GM12878 (cell line): ENCODE measurements around the gene STK4. TPM values are rescaled to one million over a fixed set of nuclear protein-coding genes. Genes with fewer than 3 reads are reported as not detected.

Experiments
- ATAC-seq: fragments of 200-7000 bp; cut with Tn5 transposase; 3 replicates; pipeline ENCODE4 v1.9.1; 2020; ENCODE audit warnings: mild to moderate bottlenecking, moderate library complexity
- BruUV-seq: library from RNA; stranded (reverse); fragments of 400-500 nt; replicated peaks from 2 replicates; lab custom pipeline; 2021; lab: Mats Ljungman, UMichigan
- CTCF ChIA-PET: fragments of 300-600 bp; sonication (Branson Sonifier 250); formaldehyde crosslinking; extraction: SDS; loops from one replicate; lab custom pipeline; 2021; ENCODE audit warnings: inconsistent platforms; lab: Yijun Ruan, JAX
- POLR2A ChIA-PET: fragments of 350-600 bp; formaldehyde crosslinking; extraction: SDS; loops from one replicate; lab custom pipeline; 2021; ENCODE audit warnings: inconsistent platforms; lab: Charles Lee
- RAD21 ChIA-PET: fragments of 300-600 bp; sonication (Branson Sonifier 250); formaldehyde crosslinking; loops from one replicate; lab custom pipeline; 2023; ENCODE audit warnings: antibody characterized with exemption; ENCODE audit not compliant: unreplicated experiment; lab: Charles Lee
- SMC1A ChIA-PET: fragments of 300-600 bp; sonication (Branson Sonifier 250); formaldehyde crosslinking; loops from one replicate; lab custom pipeline; 2023; ENCODE audit not compliant: unreplicated experiment, uncharacterized antibody; lab: Charles Lee
- DNase-seq: peaks from one replicate; pipeline ENCODE4 v3.0.0-alpha.2; 2011; ENCODE audit warnings: low read depth, low spot score
- FAIRE-seq: peaks from 3 replicates; lab custom pipeline; 2011; peaks lifted over from hg19 to GRCh38; lab: Jason Lieb, UNC
- H2AFZ ChIP-seq: 2 replicates; pipeline ENCODE4 v1.6.0; 2011; ENCODE audit warnings: low read depth, low read length, control low read depth; ENCODE audit not compliant: control insufficient read depth
- H3K27ac ChIP-seq: 2 replicates; pipeline ENCODE4 v1.5.1; 2011; ENCODE audit warnings: control low read depth; ENCODE audit not compliant: control insufficient read depth, insufficient read depth
- H3K27me3 ChIP-seq, 2 experiments: replicated peaks in 1 of 2; 2 replicates each; pipeline versions ENCODE4 v1.6.0 to v1.6.1; 2011; ENCODE audit warnings: low read length in 1 of 2; ENCODE audit not compliant: control insufficient read depth in 2 of 2, insufficient read depth in 2 of 2
- H3K36me3 ChIP-seq, 2 experiments: 2 replicates each; pipeline ENCODE4 v1.5.1; 2011; ENCODE audit warnings: low read length in 1 of 2; ENCODE audit not compliant: control insufficient read depth in 2 of 2, insufficient read depth in 2 of 2
- H3K4me1 ChIP-seq: 2 replicates; pipeline ENCODE4 v1.6.1; 2011; ENCODE audit warnings: mild to moderate bottlenecking, low read length, moderate library complexity, mixed read lengths; ENCODE audit not compliant: control insufficient read depth, insufficient read depth
- H3K4me2 ChIP-seq: 2 replicates; pipeline ENCODE4 v1.6.0; 2011; ENCODE audit warnings: control low read depth; ENCODE audit not compliant: control insufficient read depth, insufficient read depth
- H3K4me3 ChIP-seq: fragments of 200-600 bp; sonication (generic); 2 replicates; pipeline ENCODE4 v1.5.1; 2016
- H3K79me2 ChIP-seq: 2 replicates; pipeline ENCODE4 v1.6.0; 2011; ENCODE audit warnings: low read length; ENCODE audit not compliant: control insufficient read depth, insufficient read depth
- H3K9ac ChIP-seq: 2 replicates; pipeline ENCODE4 v1.8.0; 2011; ENCODE audit warnings: low read length, control low read depth, mixed read lengths; ENCODE audit not compliant: control insufficient read depth, insufficient read depth
- H3K9me3 ChIP-seq: replicated peaks from 3 replicates; pipeline ENCODE4 v1.5.1; 2011; ENCODE audit warnings: mild to moderate bottlenecking, low read length; ENCODE audit not compliant: control insufficient read depth, insufficient read depth
- H4K20me1 ChIP-seq: 2 replicates; pipeline ENCODE4 v1.6.0; 2011; ENCODE audit not compliant: control insufficient read depth, insufficient read depth
- EED ChIP-seq: sonication (generic); IDR thresholded peaks from 2 replicates; pipeline ENCODE4 v1.6.1; 2016; ENCODE audit warnings: antibody characterized with exemption, low read depth
- GATAD2B ChIP-seq: fragments of 450-650 bp; conservative IDR thresholded peaks from 2 replicates; pipeline ENCODE4 v1.6.1; 2017; ENCODE audit warnings: low read depth, mild to moderate bottlenecking, moderate library complexity
- IKZF1 ChIP-seq: fragments of 450-650 bp; conservative IDR thresholded peaks from 2 replicates; pipeline ENCODE4 v1.6.1; 2017; ENCODE audit warnings: antibody characterized with exemption, mild to moderate bottlenecking
- IRF4 ChIP-seq: IDR thresholded peaks from 2 replicates; pipeline ENCODE4 v1.6.1; 2011; ENCODE audit warnings: low read depth, low read length
- MEF2B ChIP-seq: fragments of 450-650 bp; IDR thresholded peaks from 2 replicates; pipeline ENCODE4 v1.6.1; 2018; ENCODE audit warnings: mild to moderate bottlenecking, moderate library complexity; ENCODE audit not compliant: partially characterized antibody, poor library complexity, severe bottlenecking
- NBN ChIP-seq: fragments of 450-650 bp; IDR thresholded peaks from 2 replicates; pipeline ENCODE4 v1.6.1; 2016
- PAX5 ChIP-seq: IDR thresholded peaks from 2 replicates; pipeline ENCODE4 v1.6.1; 2011; ENCODE audit warnings: low read depth, low read length, borderline replicate concordance
- POLR2AphosphoS5 ChIP-seq: IDR thresholded peaks from 2 replicates; pipeline ENCODE4 v1.6.1; 2011; ENCODE audit warnings: mild to moderate bottlenecking, low read length, inconsistent platforms
- RBBP5 ChIP-seq: fragments of 200-600 bp; sonication (generic); conservative IDR thresholded peaks from 2 replicates; pipeline ENCODE4 v1.6.1; 2016
- SIN3A ChIP-seq: IDR thresholded peaks from 2 replicates; pipeline ENCODE4 v1.6.1; 2012; ENCODE audit warnings: low read depth, low read length, improper control_type of control experiment
- TCF3 ChIP-seq: IDR thresholded peaks from 2 replicates; pipeline ENCODE4 v1.6.1; 2012; ENCODE audit warnings: low read depth, mild to moderate bottlenecking, low read length, borderline replicate concordance; ENCODE audit not compliant: insufficient read depth
- ZNF207 ChIP-seq: fragments of 450-650 bp; IDR thresholded peaks from 2 replicates; pipeline ENCODE4 v1.6.1; 2014; ENCODE audit warnings: antibody characterized with exemption, mild to moderate bottlenecking, borderline replicate concordance
- ZNF24 ChIP-seq: fragments of 450-650 bp; IDR thresholded peaks from 2 replicates; pipeline ENCODE4 v1.6.1; 2017; ENCODE audit warnings: antibody characterized with exemption, mild to moderate bottlenecking
- WGBS: methylation state at CpG from one replicate; pipeline ENCODE4 v1.1.6; 2016; ENCODE audit warnings: low lambda C conversion rate; ENCODE audit not compliant: insufficient replicate concordance, insufficient coverage; ENCODE audit errors: missing lambda C conversion rate; 5-methylcytosine and 5-hydroxymethylcytosine counted together
- in situ Hi-C: fragments of 300-500 bp; cut with MboI; formaldehyde crosslinking; loops from 9 replicates; pipeline ENCODE4 v1.14.3; 2018; ENCODE audit warnings: mixed read lengths
- intact Hi-C: fragments of 100-400 bp; cut with micrococcal nuclease; formaldehyde crosslinking; loops from one replicate; pipeline ENCODE4 v1.14.2; 2022; ENCODE audit not compliant: unreplicated experiment
- polyA plus RNA-seq, 11 experiments: library from polyadenylated mRNA; depleted of rRNA in 4 of 11; unstranded in 6 of 11; stranded (reverse) in 5 of 11; fragments of >200 nt; fragmentation: Nextera tagmentation in 4 of 11; fragmentation: Illumina TruSeq in 1 of 11; extraction: Ambion mirVana in 4 of 11; extraction: Trizol in 1 of 11; gene quantifications; 1 replicate in 1 of 11; 2 replicates in 10 of 11; pipeline versions ENCODE4 v1.2.1 to v1.2.3, GENCODE V29; 2011 to 2016; ENCODE audit warnings: inconsistent platforms in 2 of 11, missing spikeins in 2 of 11, low read depth in 1 of 11
- total RNA-seq, 4 experiments: library from RNA; depleted of rRNA in 3 of 4; stranded (reverse); fragments of >200 nt in 3 of 4; fragmentation: Illumina TruSeq in 1 of 4; extraction: Trizol in 1 of 4; gene quantifications; 2 replicates each; pipeline versions ENCODE4 v1.2.1 to v1.2.3, GENCODE V29; 2013 to 2021
- TF ChIP-seq, protein P1 (sequence below): fragments of 450-650 bp; conservative IDR thresholded peaks from 2 replicates; pipeline ENCODE4 v1.6.1; 2017; ENCODE audit warnings: mild to moderate bottlenecking, moderate library complexity

The STK4 gene
- total and polyA plus RNA-seq, 10 of the 15 experiments (the other 5 are each of a cell fraction or from before 2014, with no cell fraction given), result 24.0 to 135 (median 89.7) TPM

DNA sequence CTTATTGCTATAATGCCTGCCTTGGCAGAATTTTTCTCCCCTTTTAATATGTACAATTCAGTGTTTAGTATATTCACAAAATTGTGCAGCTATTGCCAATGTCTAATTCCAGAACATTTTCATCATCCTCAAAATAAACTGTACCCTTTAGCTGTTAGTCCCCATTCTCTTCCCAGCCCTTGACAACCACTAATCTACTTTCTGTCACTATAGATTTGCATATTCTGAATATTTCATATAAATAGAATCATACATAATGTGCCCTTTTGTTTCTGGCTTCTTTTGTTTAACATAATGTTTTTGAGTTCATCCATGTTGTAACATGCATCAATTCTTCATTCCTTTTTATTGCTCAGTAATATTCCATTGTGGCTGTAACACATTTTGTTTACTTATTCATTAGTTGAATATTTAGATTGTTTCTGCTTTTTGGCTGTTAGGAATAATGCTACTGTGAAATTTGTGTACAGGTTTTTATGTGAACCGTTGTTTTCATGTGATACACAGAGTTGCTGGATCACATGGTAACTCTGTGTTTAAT is 22.4 kb downstream of the STK4 start:
- in situ Hi-C loops, result no loop called here
- FAIRE-seq, result no peak
- no peak for DNase-seq
- no peak overlapping the region for H3K4me2 ChIP-seq
- no peaks in the 10 kb centered on the region for H3K27me3 ChIP-seq
- ChIA-PET POLR2A (interaction anchor here (1.0 to 2.0 kb wide), 2 partner anchors 10 to 18 kb away, joined by 3 to 4 read pairs; no protein-coding TSS in a partner anchor), CTCF (interaction anchor here (2.1 kb wide), 1 partner anchor 22 kb away, joined by 7 read pairs; no protein-coding TSS in a partner anchor), SMC1A (interaction anchor here (0.5 to 3.8 kb wide), 2 partner anchors 10 to 603 kb away, joined by 3 to 24 read pairs; no protein-coding TSS in a partner anchor), RAD21 (interaction anchor here (2.5 kb wide), 1 partner anchor 11 kb away, joined by 8 read pairs; no protein-coding TSS in a partner anchor)
- H3K9ac ChIP-seq, result no peak overlapping the region
- peaks cover 5% of the 10 kb centered on the region; the same call in 1 of the 2 replicates for H3K4me1 ChIP-seq
- peaks cover 3 to 37% of the 10 kb centered on the region in 2 experiments; a peak in 3 of 4 replicates for H3K36me3 ChIP-seq
- H3K4me3 ChIP-seq, result no peak overlapping the region
- intact Hi-C loops, result no loop called here
- ATAC-seq, result no peak
- H4K20me1 ChIP-seq, result no peaks in the 10 kb centered on the region
- no peak overlapping the region for H3K27ac ChIP-seq
- WGBS, result 100% methylated on average over 1 of the region's 1 CpG
- TF ChIP-seq ZNF24 (peak; percentile 67), POLR2AphosphoS5 (no peak)
- H3K9me3 ChIP-seq, result no peaks in the 10 kb centered on the region; the same call in 2 of the 3 replicates
- no peak overlapping the region for H2AFZ ChIP-seq
- H3K79me2 ChIP-seq, result peaks cover 51% of the 10 kb centered on the region
- no TSS peak for BruUV-seq

DNA sequence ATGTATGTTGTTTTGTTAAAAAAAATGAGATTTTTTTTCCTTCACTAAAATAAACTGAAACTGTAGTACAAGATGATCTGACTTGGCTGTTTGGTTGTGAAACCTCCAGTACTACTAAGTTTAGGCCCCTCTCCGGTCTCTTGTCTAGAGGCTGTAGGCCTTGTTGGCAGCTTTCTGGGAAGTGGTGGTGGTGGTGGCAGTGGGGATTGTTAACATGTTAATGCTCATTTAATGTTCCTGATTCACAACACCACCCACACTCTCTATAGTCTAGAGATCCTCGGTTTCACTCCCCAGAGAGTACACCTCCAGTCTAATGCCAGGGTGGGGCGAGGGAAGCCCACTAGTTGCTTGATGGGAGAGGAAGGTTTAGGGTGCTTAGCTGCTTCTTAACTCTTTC is 24.1 kb downstream of the STK4 start:
- CTCF ChIA-PET, result interaction anchor here (0.7 to 2.4 kb wide), 11 partner anchors 12 to 443 kb away, joined by 3 to 7 read pairs (median 4); partner anchors contain the start of gene TOMM34
- Histone ChIP-seq H3K4me1 (peaks cover 5% of the 10 kb centered on the region; the same call in 1 of the 2 replicates), H2AFZ (no peak overlapping the region; the same call in 1 of the 2 replicates), H3K27me3 (no peaks in the 10 kb centered on the region), H3K4me2 (peak overlapping the region; percentile 72), H3K79me2 (peaks cover 54% of the 10 kb centered on the region), H3K4me3 (peak overlapping the region; percentile 51; the same call in 1 of the 2 replicates), H3K9me3 (no peaks in the 10 kb centered on the region; the same call in 2 of the 3 replicates), H4K20me1 (no peaks in the 10 kb centered on the region), H3K27ac (peak overlapping the region; percentile 69), H3K36me3 (peaks cover 5 to 24% of the 10 kb centered on the region in 2 experiments), H3K9ac (peak overlapping the region; percentile 42; the same call in 1 of the 2 replicates)
- SMC1A ChIA-PET, result interaction anchor here (0.8 to 3.8 kb wide), 12 partner anchors 8 to 105 kb away, joined by 3 to 24 read pairs (median 4); partner anchors contain the start of gene TOMM34
- DNase-seq (no peak), FAIRE-seq (no peak), ATAC-seq (peak; percentile 80)
- in situ Hi-C loops (no loop called here), intact Hi-C loops (no loop called here)
- RAD21 ChIA-PET, result interaction anchor here (2.2 to 2.5 kb wide), 3 partner anchors 12 to 23 kb away, joined by 8 to 14 read pairs (median 10); partner anchors contain the start of gene STK4
- BruUV-seq, result no TSS peak
- 18% methylated on average over 3 of the region's 3 CpGs for WGBS
- POLR2A ChIA-PET, result interaction anchor here (1.2 kb wide), 2 partner anchors 12 to 19 kb away, joined by 3 to 6 read pairs; no protein-coding TSS in a partner anchor
- TF ChIP-seq MEF2B, result peak; percentile 83
- peak; percentile 26; the same call in 1 of the 2 replicates for TF ChIP-seq EED
- no peak for TF ChIP-seq PAX5
- 0 out of 2 replicates have a peak, but pooled peaks have one; percentile 16 for TF ChIP-seq NBN
- TF ChIP-seq GATAD2B, result 0 out of 2 replicates have a peak, but pooled peaks have one; percentile 44
- TF ChIP-seq RBBP5, result no peak
- no peak for TF ChIP-seq TCF3
- TF ChIP-seq, protein P1, sequence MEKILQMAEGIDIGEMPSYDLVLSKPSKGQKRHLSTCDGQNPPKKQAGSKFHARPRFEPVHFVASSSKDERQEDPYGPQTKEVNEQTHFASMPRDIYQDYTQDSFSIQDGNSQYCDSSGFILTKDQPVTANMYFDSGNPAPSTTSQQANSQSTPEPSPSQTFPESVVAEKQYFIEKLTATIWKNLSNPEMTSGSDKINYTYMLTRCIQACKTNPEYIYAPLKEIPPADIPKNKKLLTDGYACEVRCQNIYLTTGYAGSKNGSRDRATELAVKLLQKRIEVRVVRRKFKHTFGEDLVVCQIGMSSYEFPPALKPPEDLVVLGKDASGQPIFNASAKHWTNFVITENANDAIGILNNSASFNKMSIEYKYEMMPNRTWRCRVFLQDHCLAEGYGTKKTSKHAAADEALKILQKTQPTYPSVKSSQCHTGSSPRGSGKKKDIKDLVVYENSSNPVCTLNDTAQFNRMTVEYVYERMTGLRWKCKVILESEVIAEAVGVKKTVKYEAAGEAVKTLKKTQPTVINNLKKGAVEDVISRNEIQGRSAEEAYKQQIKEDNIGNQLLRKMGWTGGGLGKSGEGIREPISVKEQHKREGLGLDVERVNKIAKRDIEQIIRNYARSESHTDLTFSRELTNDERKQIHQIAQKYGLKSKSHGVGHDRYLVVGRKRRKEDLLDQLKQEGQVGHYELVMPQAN, result no peak
- no peak for TF ChIP-seq ZNF207
- TF ChIP-seq SIN3A, result peak; percentile 35; the same call in 1 of the 2 replicates
- peak; percentile 38; the same call in 1 of the 2 replicates for TF ChIP-seq IKZF1
- no peak for TF ChIP-seq IRF4
